ENCODE data around the gene LTO1.

LTO1 gene

DNA sequence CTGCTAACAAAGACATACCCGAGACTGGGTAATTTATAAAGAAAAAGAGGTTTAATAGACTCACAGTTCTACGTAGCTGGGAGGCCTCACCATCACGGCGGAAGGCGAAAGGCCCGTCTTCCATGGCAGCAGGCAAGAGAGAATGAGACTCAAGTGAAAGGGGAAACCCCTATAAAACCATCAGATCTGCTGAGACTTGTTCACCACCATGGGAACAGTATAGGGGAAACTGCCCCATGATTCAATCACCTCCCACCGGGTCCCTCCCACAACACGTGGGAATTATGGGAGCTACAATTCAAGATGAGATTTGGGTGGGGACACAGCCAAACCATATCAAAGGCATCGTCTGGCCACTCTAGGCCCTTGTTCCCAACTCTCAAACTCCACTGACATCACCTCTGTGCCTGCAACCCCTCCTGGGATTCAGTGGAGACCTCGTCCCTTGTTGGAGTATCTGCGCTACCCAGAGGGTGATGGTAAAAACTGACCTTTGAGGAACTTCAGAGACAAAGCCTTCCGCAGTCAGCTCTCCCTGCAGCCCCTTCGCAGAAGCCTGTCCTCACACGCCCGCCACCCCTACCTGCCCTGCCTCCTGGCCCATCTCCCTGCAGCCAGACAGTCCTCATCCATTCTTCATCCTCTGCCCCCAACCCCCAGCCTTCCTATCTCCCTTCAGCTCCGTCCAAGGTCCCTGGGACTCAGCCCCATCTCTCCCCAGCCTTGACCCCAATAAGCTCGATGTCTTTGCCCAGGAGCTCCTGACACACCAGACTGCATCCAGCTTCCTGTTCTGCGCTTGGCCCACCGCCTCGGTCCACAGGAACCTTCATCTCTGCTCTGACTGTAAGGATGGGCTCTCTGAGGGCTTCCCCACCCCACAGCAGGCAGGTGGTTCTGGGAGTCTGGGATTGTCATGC is 18.4 kb downstream of the LTO1 start:
- no peak for DNase-seq

- DNase-seq = no peak
Measured at GRCh38 chr11:69655479-69656428, 19.4 kb downstream of the LTO1 start.

DNA sequence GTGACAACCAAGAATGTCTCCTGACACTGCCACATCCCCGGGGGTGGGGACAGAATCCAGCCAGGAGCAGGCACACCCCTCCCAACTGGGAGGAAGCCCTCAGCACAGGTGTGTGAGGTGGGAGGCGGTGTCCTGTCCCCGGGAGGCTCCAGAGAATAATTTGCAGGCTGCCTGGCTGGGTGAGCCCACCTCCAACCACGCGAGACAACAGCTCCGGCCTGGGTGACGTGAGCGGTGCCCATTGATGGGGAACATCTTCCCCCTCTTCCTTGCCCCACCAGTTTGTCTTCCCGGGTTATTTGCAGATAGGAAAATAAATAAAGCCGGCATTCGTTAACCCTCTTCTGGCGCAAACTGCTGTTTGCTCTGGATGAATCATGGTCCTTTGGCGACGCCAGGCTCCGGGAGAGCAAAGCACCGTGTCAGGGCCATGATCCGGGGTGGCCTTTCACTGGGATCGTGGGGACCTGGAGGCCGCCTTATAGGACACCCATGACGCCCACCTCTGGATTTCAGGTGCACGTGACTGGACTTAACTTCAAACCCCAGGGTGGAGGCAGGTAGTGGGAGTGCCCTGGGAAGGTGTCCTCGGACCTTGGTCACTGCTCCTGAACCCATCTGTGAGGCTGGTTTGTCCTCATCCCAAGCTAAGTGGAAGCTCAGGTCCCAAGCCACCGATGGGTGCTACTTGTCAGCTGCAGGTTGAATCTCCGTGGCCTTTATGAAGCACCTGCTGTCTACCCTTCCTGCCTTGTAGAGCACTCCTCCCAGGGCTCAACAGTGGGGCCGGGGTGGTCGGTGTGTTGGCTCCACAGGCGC is 20.3 kb downstream of the LTO1 start:
- no peak for DNase-seq

DNA sequence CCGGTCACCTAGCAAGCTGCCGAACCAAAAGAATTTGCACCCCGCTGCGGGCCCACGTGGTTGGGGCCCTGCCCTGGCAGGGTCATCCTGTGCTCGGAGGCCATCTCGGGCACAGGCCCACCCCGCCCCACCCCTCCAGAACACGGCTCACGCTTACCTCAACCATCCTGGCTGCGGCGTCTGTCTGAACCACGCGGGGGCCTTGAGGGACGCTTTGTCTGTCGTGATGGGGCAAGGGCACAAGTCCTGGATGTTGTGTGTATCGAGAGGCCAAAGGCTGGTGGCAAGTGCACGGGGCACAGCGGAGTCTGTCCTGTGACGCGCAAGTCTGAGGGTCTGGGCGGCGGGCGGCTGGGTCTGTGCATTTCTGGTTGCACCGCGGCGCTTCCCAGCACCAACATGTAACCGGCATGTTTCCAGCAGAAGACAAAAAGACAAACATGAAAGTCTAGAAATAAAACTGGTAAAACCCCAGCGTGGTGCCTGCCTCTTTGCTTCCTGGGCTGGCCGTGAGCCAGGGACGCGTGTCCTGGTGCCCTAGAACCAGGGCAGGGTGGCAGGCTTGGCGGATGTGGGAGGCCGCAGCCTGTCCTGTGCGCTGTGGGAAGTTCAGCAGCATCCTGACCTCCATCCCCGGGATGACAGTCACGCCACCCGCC is 21.0 kb downstream of the LTO1 start:
- no peak for DNase-seq

DNA sequence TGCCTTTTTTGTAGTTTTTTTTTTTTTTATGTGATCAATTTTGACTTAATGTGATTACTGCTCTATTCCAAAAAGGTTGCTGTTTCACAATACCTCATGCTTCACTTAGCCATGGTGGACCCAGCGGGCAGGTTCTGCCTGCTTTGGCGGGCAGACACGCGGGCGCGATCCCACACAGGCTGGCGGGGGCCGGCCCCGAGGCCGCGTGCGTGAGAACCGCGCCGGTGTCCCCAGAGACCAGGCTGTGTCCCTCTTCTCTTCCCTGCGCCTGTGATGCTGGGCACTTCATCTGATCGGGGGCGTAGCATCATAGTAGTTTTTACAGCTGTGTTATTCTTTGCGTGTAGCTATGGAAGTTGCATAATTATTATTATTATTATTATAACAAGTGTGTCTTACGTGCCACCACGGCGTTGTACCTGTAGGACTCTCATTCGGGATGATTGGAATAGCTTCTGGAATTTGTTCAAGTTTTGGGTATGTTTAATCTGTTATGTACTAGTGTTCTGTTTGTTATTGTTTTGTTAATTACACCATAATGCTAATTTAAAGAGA is 21.7 kb downstream of the LTO1 start:
- DNase-seq = no peak

GRCh38 chr11:69652999-69653398 is 22.2 kb downstream of the LTO1 start:
- DNase-seq = no peak

- no peak for DNase-seq
Measured at GRCh38 chr11:69651834-69652620, 23.1 kb downstream of the LTO1 start.

GRCh38 chr11:69650832-69651344 is 24.3 kb downstream of the LTO1 start:
- DNase-seq = no peak

DNA sequence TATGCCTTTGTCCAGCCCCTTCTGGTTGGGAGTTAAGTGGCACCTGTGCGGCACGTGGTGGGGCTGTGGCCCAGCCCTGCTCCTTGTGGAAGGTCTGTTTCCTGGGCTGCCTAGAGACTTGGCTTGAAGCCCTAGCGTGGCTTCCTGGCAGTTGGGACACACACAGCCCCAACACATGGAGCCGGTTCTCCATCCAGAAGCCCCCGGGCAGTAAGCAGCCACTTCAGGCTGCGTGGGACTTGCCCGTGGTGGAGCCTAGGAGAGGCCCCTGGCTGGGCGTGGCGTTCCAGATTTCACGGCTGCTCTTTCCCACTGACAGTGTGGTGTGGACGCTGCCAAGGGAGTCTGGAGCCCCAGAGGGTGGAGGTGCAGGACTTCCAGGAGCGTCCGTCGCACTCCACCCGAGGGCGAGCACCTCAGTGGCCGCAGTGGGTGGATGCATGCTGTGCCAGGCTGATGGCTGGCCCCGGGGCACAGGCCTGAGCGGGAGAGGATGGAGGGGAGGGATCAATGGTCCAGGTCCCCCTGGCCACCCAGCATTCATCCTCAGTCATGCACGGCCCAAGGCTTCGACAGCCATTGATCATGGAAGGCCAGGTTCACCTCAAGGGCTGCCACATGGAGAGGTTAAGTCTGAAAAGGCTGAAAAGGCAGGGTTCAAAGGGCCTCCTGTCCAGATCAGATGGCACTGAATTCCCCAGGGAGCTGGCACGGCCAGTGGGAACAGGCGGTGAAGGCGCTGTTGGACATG is 24.9 kb downstream of the LTO1 start:
- no peak for DNase-seq

GRCh38 chr11:69649576-69649900 is 25.6 kb downstream of the LTO1 start:
- no peak for DNase-seq

- DNase-seq = no peak
Measured at GRCh38 chr11:69648679-69649575, 26.2 kb downstream of the LTO1 start.

- DNase-seq = no peak
Measured at GRCh38 chr11:69647761-69648497, 27.2 kb downstream of the LTO1 start.

GRCh38 chr11:69647390-69647748 is 27.8 kb downstream of the LTO1 start:
- no peak for DNase-seq

GRCh38 chr11:69646493-69647389 is 28.4 kb downstream of the LTO1 start:
- DNase-seq = no peak

GRCh38 chr11:69645801-69646492 is 29.2 kb downstream of the LTO1 start:
- no peak for DNase-seq

DNA sequence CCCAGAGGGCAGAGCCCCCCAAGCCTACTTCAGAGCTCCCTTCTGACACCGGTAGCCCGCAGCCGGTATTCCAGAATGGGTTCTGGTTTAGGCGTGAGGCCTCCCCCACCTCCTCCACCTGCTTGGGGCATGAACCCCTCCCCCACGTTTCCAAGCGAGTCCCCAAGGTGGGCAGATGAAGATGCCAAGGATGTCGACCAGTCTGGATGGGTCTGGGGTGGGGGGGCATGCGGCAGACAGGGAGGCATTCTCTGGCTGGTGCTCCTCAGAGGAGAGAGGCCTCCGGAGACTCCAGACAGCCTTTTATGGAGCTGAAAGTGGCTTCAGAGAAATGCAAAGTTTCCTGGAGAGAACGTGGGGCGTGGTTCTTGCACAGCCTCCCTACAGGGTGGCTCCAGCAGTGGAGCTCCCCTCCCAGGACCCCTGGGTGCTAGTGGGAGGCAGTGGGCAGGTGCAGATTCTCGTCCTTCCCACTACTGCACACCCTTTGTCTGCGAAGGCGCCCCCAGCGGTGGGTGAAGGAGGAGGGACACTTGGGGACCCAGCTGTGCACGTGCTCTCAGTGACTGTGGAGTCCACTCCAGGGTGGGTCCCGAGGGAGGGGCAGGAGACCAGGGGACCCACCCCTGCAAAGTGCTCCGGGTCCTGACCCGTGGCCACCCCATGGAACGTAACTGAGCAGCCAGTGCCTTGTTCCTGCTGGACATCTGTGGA is 30.0 kb downstream of the LTO1 start:
- DNase-seq = no peak

All from GDM1 (cell line).